HG02884 (cell line): ENCODE results near the gene MINK1.

Experiments used
- ATAC-seq: cut with Tn5 transposase; IDR thresholded peaks from one replicate; pipeline ENCODE4 v1.9.1; 2021; ENCODE audit warnings: mild to moderate bottlenecking, moderate library complexity; ENCODE audit not compliant: unreplicated experiment

The MINK1 gene

DNA sequence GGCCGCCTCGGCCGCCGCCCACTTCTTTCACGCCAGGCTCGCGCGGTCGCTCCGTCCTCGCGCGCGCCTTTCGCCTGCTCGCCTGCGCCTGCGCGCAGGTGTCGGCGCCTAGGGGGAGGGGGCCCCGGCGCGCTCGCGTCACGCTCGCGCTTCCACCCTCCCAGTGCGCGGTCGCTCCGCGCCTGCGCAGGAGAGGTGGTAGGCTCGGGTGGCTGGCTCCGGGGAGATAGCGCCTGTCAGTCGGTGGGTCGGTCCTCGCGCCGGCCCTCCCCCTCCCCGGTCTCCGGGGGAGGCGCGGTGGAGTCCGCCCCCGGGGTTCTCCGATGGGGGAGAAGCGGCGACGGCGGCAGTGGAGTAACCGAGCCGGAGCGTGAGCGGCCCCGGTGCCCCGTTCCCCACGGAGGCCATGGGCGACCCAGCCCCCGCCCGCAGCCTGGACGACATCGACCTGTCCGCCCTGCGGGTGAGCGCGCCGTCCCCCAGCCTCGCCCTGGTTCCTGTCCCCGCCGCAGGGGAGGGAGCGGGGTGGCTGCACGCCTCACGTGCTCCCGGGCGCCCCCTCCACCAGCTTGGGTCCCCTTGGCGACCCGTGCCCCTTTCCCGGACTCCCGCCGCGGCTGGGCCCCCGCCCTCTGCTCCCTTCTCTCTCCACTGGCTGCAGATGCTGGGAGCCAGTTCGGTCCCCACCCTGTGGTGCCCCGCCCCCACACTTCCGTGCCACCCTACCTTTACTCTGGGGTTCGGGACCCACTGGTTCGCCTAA, at the start of gene MINK1:
Gene MINK1 (plus strand): TSS at position 163 of the 763 bp plus-strand sequence. CDS start 244 bp downstream, at position 407.
- ATAC-seq = peak; percentile 84

DNA sequence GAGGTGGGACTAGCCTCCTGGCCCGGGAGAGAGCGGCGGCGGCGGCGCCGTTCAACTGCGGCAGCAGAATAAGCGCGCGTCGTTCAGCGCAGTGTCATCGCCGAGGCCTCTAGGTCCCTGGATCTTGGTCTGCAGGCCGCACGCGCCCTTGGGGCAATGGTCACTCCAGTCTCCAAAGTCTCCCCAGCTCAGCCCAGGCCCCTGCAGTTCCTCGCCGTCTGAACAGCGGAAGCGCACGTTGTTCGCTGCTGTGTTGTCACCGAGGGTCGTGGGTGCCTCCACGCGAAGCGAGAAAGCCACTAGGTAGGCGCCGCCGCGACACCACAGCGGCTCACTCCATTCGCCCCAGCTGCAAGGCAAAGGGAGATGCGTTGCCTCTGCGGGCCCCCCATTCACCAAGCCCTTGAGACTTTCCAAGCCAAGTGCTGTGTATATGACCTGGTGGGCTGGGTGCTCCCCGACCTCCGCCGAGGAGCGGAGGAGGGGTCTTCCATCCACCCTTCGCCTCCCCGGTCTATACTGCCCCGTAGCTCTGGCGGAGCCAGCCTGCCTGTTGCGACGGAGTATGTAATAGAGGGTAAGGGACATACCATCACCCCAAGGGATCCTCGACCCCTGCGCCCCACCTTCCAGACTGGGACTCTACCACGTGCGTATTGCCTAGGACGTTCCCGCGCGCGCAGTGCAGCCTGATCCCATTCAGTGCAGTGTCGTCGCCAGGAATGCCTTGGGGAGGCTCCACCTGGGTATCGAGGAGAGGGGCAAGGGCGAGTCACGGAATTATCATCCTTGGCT, 47.6 kb upstream of the MINK1 start:
- no peak for ATAC-seq

DNA sequence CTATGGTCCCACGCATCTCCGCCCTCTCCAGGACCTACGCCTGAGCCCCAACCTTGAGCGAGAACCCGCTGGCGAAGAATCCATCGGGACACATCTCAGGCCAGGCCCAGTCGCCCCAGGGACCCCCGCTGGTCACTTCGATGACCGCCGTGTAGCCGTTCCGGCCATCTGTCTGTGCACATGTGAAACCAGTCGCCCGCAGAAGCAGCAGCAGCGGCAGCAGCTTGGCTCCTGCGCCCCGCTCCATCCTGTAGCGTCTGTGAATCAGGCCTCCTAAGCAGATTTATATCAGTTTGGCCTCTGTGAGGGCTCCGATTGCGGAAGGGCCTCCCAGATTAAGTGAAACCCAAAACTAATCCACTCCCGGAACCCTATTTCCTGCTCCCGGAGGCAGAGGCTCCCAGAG, 47.0 kb upstream of the MINK1 start, which contains the start of gene VMO1:
Gene VMO1 (minus strand): TSS at position 259 of the 406 bp plus-strand sequence. CDS start 12 bp downstream, at position 247.
- no peak for ATAC-seq

DNA sequence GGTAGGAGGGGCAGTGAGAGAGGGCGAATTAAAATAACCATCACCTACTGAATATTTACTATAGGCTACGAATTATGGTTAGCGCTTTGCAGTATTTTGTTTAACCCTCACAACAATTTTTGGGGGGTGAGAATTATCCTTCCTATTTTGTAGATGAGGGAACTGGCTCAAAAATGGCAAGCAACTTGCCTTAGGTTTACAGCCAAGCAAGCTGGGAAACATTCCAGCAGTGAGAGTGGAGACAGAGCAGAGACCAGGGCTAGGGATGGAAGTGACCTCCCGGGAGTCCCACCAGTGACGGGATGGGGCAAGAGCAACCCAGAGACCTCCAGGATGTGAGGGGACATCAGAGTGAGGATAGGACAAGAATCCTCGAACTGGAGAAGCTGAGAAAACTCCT, 46.6 kb upstream of the MINK1 start:
- no peak for ATAC-seq

DNA sequence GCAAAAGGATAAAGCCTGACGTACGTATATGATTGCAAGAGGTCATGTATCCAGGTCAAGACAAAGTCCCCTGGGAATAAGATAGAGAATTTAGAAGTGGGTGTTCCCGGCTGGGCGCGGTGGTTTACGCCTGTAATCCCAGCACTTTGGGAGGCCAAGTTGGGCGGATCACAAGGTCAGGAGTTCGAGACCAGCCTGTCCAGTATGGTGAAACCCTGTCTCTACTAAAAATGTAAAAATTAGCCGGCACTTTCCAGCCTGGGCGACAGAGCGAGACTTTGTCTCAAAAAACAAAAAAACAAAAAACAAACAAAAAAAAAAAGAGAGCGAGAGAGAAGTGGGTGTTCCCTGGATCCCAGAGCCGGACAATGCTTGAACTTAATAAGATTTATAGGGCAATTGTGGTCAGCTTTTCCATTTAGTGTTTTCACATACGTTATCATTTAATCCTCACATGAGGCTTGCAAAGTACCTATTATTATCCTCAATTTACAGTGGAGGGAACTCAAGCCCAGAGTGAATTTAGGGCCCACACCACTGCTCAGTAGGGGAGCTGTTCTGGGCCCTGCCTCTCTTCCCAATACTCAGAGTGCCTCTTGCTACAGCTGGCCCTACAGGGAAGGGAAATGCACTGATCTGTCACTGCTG, 44.9 kb upstream of the MINK1 start:
- ATAC-seq = no peak

DNA sequence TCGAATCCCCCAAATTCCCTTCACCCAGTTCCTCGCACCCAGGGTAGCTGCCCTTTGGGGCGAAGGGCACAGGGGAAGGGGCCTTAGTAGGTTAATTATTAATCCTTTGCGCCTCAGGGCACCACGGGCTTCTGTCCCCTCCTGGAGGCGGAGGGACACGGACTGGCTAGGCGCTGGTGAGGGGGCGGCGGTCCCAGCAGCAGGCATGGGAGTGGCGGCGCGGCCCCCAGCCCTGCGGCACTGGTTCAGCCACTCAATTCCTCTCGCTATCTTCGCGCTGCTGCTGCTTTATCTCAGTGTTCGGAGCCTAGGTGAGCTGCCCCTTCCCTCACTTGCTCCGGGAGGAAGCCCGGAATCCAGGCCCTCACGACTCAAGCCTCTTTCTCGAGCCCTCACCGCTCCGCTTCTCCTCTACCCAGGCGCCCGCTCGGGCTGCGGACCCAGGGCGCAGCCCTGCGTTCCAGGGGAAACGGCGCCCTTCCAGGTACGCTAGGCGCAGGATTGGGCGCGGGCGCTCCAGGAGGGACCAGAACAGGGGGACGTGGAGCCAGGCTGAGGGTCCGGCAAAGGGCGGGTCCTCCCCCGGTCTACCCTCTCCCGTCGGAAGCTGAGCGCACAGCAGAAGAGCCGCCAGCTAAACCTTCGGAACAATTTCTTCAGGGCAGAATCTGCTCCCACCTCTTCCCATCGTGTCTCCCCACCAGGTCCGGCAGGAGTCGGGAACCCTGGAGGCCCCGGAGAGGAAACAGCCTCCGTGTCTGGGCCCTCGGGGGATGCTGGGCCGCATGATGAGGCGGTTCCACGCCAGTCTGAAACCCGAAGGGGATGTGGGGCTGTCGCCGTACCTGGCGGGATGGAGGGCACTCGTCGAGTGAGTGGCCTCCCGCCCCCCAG, 44.1 kb upstream of the MINK1 start, which contains the start of gene GLTPD2:
Gene GLTPD2 (plus strand): TSS at position 158 of the 894 bp plus-strand sequence. CDS start 48 bp downstream, at position 206.
- no peak for ATAC-seq

DNA sequence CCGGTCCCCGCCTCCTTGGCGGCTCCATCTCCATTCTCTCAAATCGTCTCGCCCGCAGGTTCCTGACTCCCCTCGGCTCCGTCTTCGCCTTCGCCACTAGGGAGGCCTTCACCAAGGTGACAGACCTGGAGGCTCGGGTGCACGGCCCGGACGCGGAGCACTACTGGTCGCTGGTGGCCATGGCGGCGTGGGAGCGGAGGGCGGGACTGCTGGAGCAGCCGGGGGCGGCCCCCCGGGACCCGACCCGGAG, 43.5 kb upstream of the MINK1 start:
- no peak for ATAC-seq

DNA sequence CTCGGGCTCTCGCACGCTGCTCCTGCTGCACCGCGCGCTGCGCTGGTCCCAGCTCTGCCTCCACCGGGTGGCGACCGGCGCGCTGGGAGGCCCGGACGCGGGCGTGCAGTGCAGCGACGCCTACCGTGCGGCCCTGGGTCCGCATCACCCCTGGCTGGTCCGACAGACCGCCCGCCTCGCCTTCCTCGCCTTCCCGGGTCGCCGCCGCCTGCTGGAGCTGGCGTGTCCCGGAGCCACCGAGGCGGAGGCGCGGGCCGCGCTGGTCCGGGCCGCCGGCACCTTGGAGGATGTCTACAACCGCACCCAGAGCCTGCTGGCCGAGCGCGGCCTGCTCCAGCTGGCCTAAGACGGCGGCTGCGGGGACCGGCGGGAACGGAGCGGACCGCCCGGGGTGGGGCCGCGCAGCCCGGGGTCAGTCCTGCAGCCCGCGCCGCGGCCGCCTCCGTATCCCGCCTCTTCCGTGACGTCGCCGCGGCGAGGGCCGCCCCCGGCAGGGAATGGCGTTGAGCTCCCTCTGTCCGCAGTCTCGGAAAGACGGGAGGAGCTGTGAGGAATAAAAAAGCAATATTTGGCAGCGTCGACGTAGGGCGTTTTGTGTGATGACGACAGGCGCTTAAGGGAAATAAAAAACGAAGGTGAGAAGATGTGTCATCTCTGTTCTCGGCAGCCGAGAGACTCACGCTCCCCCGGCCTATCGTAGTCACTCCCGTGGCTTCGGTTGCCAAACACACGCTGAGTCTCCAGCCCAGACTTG, 43.0 kb upstream of the MINK1 start:
- ATAC-seq = peak; percentile 64

DNA sequence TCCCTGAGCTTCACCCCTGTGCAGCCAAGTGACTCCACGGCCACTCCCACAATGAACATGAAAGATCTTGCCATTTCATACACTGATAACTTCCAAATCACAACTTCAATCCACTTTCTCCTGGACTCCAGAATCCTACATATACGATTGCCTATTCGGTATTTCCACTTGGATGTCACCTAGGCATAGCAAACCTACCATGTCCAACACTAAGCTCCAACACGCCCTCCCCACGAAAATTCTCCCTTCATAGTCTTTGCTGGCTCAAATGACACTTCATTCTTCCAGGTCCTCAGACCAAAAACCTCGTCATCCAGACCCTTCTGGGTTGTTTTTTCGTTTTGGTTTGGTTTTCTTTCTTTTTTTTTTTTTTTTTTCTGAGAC, 42.4 kb upstream of the MINK1 start:
- ATAC-seq = no peak

DNA sequence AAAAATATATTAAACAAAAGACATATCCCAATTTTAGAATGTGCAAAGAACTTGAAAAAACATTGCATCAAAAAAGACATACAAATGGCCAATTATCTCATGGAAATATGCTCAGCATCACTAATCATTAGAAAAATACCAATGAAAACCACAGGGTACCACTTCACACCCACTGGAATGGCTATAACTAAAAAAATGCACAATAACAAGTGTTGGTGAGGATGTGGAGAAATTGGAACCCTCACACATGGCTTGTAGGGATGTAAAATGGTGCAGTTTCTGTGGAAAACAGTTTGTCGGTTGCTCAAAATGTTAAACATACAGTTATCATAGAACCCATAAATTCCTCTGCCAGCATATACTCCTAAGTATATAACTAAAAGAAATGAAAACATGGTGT, 38.0 kb upstream of the MINK1 start:
- ATAC-seq = no peak

DNA sequence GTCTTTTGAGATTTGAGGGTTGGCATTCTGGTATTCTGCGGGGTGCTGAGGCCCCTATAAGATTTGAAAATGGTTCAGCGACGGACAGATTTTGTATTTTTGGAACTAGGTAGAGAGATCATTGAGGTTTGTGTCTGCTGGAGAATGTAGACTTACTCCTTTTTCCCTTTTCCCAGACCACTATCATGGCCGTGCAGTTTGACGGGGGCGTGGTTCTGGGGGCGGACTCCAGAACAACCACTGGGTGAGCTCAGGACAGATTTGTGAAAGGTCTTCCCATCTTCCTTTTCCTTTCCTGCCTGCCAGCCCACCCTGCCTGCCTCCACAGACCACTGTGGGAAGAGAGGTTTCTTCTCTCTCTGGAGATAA, 36.6 kb upstream of the MINK1 start:
- no peak for ATAC-seq

DNA sequence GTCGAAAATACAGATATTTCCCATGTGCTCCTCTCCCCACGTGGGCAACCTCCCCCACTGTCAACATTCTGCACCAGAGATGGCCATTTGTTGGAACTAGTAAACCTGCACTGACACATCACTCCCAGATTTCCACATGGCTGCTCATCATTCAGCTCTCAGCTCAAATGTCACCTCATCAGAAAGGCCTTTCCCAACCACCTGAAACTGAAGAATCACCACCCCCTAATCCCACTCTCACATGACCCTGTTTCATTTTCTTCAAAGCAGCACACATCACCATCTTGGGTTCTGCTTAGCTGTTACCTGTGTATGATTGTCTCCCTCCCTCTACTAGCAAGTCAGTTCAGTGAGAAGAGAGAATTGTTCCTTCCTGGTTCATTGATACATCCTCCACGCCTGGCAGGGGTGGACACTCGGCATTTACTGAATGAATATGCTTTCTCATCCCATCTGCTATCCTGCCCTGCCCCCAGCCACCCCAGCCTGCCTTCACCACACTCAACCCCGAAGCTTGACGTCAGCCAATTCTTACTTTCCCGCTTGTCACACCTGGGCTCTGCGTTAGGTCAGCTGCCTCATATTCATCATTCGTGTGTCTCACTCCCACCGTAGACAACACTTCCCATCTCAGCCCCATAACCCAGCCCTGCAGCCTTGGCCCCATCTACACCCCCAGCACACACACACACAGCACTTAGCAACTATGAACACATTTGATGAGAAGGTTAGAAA, 32.5 kb upstream of the MINK1 start:
- ATAC-seq = no peak

DNA sequence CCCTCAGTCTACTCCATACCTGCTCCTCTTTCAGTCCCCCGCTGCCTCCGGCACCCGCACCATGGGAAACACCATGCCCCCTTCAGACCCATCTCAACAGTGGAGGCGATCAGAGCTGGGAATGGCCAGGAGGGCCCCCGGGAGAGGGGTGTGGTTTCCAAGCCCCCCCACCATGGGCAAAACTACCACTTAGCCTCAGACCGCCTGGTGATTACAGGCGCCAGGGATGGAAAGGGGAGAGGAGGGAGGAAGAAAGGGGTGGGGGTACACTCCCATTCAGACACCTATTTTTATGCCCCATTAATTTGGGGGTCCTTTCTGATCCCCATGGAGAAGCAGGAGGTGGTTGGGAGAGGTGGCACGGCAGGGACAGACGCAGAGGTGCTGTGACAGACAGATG, 30.9 kb upstream of the MINK1 start, which contains the start of gene C17orf114:
Gene C17orf114 (minus strand): TSS at position 101 of the 400 bp plus-strand sequence.
- no peak for ATAC-seq

DNA sequence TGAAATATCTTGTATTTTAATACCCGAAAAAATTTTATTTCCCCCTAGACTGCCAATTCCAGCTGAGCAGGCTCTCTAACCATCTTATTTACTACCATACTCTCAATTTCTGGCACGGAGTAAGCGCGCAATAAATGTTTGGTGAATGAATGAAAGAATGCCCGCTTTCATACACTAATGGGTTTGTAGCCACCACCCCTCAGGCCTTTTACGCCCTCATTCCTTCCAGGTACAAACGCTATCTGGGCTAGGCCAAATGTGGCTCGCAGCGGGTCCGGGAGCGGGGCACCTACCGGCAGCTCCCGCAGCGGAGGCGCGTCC, 26.7 kb upstream of the MINK1 start:
- ATAC-seq = peak; percentile 5

DNA sequence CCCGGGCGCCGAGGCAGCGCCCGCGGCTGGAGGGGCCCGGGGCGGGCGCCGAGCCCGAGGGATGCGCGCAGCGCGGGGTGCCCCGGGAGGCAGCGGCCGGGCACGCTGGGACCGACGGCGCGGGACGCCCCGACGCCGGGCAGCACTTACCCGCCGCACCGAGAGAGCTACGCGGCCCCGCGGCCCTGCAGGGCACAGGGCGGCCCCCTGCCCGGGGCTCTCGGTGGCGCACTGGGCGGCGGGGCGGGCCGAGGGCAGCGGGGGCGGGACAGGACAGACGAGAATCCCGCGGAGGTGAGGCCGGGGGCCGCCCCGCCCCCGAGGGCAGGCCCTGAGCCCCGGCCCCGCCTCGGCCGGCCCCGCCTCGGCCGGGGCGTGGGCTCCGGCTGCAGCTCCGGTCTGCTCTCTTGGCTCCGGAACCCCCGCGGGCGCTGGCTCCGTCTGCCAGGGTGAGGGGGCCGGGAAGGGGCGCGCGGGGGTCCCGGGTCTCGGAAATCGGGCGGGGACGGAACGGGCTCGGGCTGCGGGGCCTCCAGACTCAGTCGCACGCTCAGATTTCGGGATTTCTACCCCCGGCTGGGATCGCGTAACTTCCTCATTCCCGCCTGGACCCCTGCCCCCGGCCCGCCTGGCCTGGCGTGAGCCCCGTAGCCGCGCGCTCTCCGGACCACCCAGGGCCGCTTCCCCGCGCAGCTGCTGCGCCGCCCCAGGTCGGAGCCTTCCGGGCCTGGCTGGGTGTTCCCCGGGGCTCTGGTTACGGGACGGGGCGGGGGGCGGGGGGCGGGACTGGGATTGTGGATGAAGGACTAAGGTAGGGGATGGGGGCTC, 26.1 kb upstream of the MINK1 start, which contains the start of gene PLD2:
Gene PLD2 (plus strand): TSS at position 376 of the 828 bp plus-strand sequence. CDS start 621 bp downstream, outside the sequence.
- ATAC-seq = peak; percentile 86

DNA sequence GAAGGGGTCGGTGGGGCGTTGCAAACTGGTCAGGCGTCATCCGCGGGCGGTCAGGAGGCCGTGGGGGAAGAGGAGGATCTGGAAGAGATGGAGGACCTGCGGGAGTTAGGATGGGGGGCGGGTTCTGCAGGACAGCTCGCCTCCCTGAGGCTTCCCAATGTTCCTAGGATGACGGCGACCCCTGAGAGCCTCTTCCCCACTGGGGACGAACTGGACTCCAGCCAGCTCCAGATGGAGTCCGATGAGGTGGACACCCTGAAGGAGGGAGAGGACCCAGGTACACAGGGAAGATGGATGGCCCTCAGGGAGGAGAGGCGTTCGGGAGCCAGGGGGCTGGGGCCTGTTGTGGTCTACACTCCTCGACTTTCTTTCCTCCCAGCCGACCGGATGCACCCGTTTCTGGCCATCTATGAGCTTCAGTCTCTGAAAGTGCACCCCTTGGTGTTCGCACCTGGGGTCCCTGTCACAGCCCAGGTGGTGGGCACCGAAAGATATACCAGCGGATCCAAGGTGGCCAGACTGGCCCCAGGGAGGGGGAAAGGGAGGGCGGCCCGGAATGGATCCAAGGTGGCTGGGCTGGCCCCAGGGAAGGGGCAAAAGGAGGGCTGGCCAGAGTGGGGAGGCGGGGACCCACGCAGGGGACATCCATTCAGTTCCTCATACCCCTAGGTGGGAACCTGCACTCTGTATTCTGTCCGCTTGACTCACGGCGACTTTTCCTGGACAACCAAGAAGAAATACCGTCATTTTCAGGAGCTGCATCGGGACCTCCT, 25.3 kb upstream of the MINK1 start:
- ATAC-seq = no peak

DNA sequence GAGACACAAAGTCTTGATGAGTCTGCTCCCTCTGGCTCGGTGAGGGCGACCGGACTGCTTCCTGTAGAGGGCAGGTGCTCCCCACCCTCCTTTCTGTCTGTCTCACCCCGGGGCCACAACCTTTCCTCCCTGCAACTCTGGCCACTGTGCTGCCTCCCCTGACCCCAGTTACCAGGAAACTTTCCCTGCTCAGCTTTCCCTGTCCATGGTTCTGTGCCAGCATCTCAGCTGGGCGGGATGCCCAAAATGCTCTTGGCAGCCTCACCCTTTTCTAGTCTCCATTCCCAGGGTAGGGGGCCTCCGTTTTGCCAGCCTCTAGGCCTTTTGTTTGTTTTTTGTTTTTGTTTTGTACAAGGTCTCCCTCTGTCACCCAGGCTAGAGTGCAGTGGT, 24.8 kb upstream of the MINK1 start:
- no peak for ATAC-seq
